Hippocampal formation (tissue), 2 donors: ENCODE results near the gene STK11IP.

Experiments used
- DNase-seq, 2 donors: peaks; one replicate each; lab custom pipeline; 2025; lab: John Stamatoyannopoulos, UW

STK11IP gene

GRCh38 chr2:219581346-219581745, 16.3 kb upstream of the STK11IP start:
- no peak for DNase-seq

DNA sequence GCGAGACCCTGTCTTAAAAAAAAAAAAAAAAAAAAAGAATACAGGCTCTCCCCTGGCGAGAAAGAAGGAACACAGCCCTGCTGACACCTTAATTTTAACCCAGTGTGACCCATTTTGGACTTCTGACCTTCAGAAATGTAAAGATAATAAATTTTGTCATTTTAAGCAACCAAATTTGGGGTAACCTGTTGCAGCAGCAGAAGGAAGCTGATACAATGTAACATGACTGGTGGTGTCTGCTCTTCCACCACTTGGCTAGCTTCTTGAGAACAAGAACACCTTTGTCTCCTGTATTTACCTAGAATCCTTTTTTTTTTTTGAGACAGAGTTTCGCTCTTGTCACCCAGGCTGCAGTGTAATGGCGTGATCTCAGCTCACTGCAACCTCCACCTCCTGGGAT, 6.6 kb upstream of the STK11IP start:
- no peak for DNase-seq

GRCh38 chr2:219592736-219593135, 4.9 kb upstream of the STK11IP start:
- no peak for DNase-seq

- no peak for DNase-seq
These were observed 4.5 kb upstream of the STK11IP start for GRCh38 chr2:219593154-219593553.

GRCh38 chr2:219595256-219595655, 2.4 kb upstream of the STK11IP start:
- DNase-seq: no peak

GRCh38 chr2:219596954-219597551, 604 bp upstream of the STK11IP start:
- DNase-seq: no peak

GRCh38 chr2:219598308-219599078, 836 bp downstream of the STK11IP start:
- no peak for DNase-seq

DNA sequence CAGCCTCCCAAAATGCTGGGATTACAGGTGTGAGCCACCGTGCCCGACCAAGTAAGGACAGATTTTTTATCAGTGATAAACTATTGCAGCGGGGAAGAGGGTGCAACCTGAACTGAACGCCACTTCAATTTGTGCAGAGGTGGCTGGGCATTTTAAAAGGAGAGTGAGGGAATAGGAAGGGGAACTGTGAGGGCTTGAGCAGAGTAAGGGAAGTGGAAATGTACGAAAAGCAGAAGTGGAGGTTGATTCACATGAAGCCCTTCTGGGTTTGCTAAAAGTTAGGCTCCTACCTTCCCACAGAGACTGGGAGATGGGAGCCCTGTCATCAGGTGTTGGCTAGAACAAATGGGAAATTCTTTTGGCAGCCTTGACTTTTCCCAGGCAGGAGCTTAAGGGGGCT, 6.1 kb downstream of the STK11IP start:
- DNase-seq: no peak

DNA sequence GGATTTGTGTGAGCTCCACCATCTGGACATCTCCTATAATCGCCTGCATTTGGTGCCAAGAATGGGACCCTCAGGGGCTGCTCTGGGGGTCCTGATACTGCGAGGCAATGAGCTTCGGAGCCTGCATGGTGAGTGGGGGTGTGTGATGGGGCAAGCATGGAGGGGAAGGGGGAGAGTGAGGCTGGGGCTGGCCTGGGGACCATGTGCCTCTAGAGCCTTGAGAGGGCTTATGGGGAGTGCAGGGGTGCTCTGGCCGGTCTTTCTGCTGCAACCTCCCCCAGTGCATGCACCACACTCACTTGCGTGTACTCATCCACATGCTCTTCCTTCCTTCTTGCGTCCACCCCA, 7.9 kb downstream of the STK11IP start:
- no peak for DNase-seq

- no peak for DNase-seq
These were observed 10.3 kb downstream of the STK11IP start for GRCh38 chr2:219607931-219608330.

GRCh38 chr2:219608399-219608964, 10.8 kb downstream of the STK11IP start:
- no peak for DNase-seq

DNA sequence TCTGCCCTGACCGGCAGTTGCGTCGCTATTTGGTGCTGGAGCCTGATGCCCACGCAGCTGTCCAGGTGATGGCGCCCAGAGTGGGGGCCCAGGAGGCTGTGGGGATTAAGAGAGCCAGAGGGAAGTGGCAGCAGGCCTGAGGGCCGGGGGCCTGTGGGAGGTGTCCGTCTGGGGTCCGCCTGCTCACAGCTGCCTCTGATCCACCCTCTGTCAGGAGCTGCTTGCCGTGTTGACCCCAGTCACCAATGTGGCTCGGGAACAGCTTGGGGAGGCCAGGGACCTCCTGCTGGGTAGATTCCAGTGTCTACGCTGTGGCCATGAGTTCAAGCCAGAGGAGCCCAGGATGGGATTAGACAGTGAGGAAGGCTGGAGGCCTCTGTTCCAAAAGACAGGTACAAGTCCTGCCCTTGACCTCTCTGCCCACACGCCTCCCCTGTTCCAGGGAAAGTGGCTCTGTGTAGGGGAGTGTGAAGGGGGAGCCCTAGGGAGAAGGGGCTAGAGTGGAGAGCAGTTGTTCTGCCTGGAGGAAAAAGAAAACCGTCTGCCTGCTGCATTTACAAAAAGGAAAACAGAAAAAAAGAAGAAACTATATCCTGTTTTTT, 11.6 kb downstream of the STK11IP start:
- DNase-seq: no peak

DNA sequence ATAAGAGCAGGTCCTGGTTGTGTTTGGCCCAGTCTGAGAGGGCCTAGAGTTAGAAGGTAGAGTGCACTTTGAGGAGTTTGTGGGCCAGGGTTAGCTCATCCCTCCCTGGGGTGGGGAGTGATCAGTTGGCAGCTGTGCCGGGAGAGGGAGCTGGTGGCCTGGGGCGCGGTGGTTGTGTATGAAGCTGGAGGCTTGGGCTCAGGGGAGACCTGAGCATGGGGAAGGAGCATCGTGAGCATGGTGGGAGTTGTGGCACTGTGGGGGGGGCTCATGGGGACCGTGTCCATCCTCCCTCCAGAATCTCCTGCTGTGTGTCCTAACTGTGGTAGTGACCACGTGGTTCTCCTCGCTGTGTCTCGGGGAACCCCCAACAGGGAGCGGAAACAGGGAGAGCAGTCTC, 13.6 kb downstream of the STK11IP start:
- no peak for DNase-seq

DNA sequence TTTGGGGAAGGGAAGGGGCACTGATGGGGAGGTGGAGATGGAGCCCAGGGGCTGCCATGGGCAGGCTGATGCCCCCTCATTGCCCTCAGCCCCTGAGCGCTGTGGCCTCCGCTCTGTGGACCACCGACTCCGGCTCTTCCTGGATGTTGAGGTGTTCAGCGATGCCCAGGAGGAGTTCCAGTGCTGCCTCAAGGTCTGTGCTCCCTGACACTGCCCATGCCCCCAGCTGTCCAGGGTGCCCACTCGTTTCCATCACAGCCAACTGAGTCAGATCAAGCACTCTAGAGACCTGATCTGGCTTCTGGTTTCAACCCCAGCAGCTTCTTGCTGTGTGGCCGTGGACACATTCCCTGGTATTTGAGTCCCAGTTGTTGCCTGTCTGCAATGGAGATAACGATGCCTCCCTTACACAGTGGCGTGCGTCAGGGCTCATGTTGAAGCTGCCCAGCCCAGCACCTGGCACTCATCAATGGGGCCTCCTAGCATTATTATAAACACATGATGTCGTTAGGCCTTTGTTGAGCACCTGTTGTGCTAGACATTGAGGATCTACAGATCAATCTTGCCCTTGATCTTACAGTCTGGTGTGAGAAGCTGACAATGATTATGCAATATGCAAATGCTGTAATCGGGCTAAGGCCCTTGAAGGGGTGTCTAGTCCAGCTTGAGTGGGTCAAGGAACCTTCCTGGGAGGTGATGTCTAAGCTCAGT, 14.4 kb downstream of the STK11IP start:
- DNase-seq: no peak

GRCh38 chr2:219612577-219613286, 15.1 kb downstream of the STK11IP start:
- no peak for DNase-seq

DNA sequence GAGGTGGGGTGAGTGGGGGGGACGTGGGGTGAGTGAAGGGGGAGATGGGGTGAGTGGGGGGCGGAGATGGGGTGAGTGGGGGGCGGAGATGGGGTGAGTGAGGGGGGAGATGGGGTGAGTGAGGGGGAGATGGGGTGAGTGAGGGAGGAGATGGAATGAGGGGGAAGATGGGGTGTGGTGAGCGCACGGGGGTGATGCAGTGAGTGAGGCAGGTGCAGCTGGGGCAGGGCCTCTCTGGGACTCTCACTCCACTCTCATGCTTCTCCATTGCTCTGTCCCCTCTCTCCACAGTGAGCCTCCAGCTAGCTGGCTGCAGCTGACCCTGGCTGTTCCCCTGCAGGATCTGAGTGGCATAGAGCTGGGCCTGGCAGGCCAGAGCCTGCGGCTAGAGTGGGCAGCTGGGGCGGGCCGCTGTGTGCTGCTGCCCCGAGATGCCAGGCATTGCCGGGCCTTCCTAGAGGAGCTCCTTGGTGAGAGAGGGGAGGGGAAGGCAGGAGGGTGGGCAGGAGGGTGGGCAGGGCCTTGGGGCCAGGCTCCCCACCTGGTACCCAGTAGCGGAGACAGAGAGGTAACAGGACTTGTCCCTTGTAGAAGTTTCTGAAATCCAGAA, 15.9 kb downstream of the STK11IP start:
- no peak for DNase-seq

GRCh38 chr2:219614076-219614860, 16.6 kb downstream of the STK11IP start:
- DNase-seq: no peak

DNA sequence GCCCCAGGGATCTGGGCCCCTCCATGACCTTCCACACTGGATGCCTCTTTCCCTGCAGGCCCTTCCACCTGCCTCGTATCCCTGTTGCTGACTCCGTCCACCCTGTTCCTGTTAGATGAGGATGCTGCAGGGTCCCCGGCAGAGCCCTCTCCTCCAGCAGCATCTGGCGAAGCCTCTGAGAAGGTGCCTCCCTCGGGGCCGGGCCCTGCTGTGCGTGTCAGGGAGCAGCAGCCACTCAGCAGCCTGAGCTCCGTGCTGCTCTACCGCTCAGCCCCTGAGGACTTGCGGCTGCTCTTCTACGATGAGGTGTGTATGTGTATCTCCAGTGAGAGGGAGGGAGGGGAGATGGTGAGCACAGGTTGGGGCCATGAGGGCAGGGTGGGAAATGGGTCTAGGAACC, 17.4 kb downstream of the STK11IP start:
- no peak for DNase-seq

GRCh38 chr2:219615894-219616293, 18.2 kb downstream of the STK11IP start:
- no peak for DNase-seq

GRCh38 chr2:219616550-219616949, 18.9 kb downstream of the STK11IP start:
- no peak for DNase-seq

GRCh38 chr2:219618733-219619122, 21.1 kb downstream of the STK11IP start:
- DNase-seq: no peak
